ENCODE measurements around the gene SLX4IP.

DNA sequence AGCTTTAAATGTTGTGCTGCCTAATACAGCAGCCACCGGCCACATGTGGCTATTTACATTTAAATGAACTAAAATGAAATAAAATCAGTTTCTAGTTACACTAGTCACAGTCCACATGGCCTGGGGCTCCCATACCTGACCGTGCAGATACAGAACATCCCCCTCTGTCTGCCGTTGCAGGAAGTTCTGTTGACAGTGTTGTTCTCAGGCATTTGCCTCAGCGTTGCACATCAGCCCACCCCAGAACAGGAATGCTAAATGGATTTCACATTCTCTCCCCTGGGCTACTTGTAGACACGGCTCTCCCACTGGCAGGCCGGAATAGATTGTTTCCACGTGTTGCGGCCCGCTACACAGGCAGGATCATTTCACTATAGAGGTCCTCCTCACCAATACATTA lies 212.4 kb downstream of the SLX4IP start:
- TF ChIP-seq POLR2A (IDR thresholded peaks at IDR 0.05): no peak
- TF ChIP-seq, protein P1, sequence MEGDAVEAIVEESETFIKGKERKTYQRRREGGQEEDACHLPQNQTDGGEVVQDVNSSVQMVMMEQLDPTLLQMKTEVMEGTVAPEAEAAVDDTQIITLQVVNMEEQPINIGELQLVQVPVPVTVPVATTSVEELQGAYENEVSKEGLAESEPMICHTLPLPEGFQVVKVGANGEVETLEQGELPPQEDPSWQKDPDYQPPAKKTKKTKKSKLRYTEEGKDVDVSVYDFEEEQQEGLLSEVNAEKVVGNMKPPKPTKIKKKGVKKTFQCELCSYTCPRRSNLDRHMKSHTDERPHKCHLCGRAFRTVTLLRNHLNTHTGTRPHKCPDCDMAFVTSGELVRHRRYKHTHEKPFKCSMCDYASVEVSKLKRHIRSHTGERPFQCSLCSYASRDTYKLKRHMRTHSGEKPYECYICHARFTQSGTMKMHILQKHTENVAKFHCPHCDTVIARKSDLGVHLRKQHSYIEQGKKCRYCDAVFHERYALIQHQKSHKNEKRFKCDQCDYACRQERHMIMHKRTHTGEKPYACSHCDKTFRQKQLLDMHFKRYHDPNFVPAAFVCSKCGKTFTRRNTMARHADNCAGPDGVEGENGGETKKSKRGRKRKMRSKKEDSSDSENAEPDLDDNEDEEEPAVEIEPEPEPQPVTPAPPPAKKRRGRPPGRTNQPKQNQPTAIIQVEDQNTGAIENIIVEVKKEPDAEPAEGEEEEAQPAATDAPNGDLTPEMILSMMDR (IDR thresholded peaks at IDR 0.05): peak in 4 of 6 experiments; percentile 23 to 57 (median 36)

Data from esophagus squamous epithelium (tissue), 4 donors.